Subcutaneous abdominal adipose tissue (tissue), 5 donors: Measurements from ENCODE around the gene KIF3C.
A peak's percentile ranks its signal among the peaks of the same experiment; 100 is the strongest.

Source experiments
- H3K27ac ChIP-seq: one replicate; pipeline ENCODE4 v1.7.0; 2013; ENCODE audit warnings: low read depth, mild to moderate bottlenecking, inconsistent platforms, low read length, moderate library complexity
- H3K27me3 ChIP-seq, 5 donors: one replicate each; pipeline ENCODE4 v1.7.0; 2013; ENCODE audit warnings: low read length in 5 of 5, inconsistent platforms in 1 of 5; ENCODE audit not compliant: control insufficient read depth in 5 of 5, insufficient read depth in 4 of 5
- H3K36me3 ChIP-seq, 5 donors: one replicate each; pipeline ENCODE4 v1.7.0; 2013; ENCODE audit warnings: low read length in 5 of 5; ENCODE audit not compliant: control insufficient read depth in 5 of 5, insufficient read depth in 5 of 5
- H3K4me1 ChIP-seq, 5 donors: one replicate each; pipeline ENCODE4 v1.7.0; 2013; ENCODE audit warnings: low read length in 5 of 5, mild to moderate bottlenecking in 3 of 5, moderate library complexity in 1 of 5; ENCODE audit not compliant: control insufficient read depth in 5 of 5, insufficient read depth in 5 of 5
- H3K4me3 ChIP-seq, 5 donors: one replicate each; pipeline ENCODE4 v1.7.0; 2013; ENCODE audit warnings: low read length in 5 of 5, low read depth in 1 of 5
- H3K9ac ChIP-seq, 5 donors: one replicate each; pipeline ENCODE4 v1.7.0; 2013; ENCODE audit warnings: low read length in 5 of 5, mild to moderate bottlenecking in 4 of 5, moderate library complexity in 3 of 5
- H3K9me3 ChIP-seq, 5 donors: one replicate each; pipeline ENCODE4 v1.7.0; 2013; ENCODE audit warnings: low read length in 5 of 5; ENCODE audit not compliant: control insufficient read depth in 5 of 5
- donor health status: healthy.
- donor health status: healthy.
- donor health status: healthy.
- donor health status: healthy.
- donor health status: healthy.

KIF3C gene

GRCh38 chr2:26013668-26014067 is 31.4 kb upstream of the KIF3C start:
- H3K36me3 ChIP-seq = no peaks in the 10 kb centered on the region
- peaks cover 0 to 5% (median 0%) of the 10 kb centered on the region in 5 donors for H3K27me3 ChIP-seq
- H3K9ac ChIP-seq = no peak overlapping the region
- no peak overlapping the region for H3K27ac ChIP-seq
- peaks cover 9 to 46% (median 34%) of the 10 kb centered on the region in 5 donors for H3K4me1 ChIP-seq
- peaks cover 0 to 3% (median 0%) of the 10 kb centered on the region in 5 donors for H3K9me3 ChIP-seq
- no peak overlapping the region for H3K4me3 ChIP-seq

GRCh38 chr2:26011990-26012856 is 29.9 kb upstream of the KIF3C start:
- H3K9me3 ChIP-seq = peaks cover 0 to 3% (median 0%) of the 10 kb centered on the region in 5 donors
- no peak overlapping the region for H3K4me3 ChIP-seq
- no peaks in the 10 kb centered on the region for H3K36me3 ChIP-seq
- H3K27ac ChIP-seq = no peak overlapping the region
- H3K9ac ChIP-seq = peak overlapping the region in 1 of 5 donors; percentile 96
- H3K27me3 ChIP-seq = peaks cover 0 to 5% (median 0%) of the 10 kb centered on the region in 5 donors
- peaks cover 7 to 41% (median 26%) of the 10 kb centered on the region in 5 donors for H3K4me1 ChIP-seq

GRCh38 chr2:26011609-26011989 is 29.3 kb upstream of the KIF3C start:
- no peak overlapping the region for H3K9ac ChIP-seq
- peaks cover 7 to 40% (median 26%) of the 10 kb centered on the region in 5 donors for H3K4me1 ChIP-seq
- no peak overlapping the region for H3K4me3 ChIP-seq
- no peaks in the 10 kb centered on the region for H3K36me3 ChIP-seq
- peaks cover 0 to 5% (median 0%) of the 10 kb centered on the region in 5 donors for H3K27me3 ChIP-seq
- no peak overlapping the region for H3K27ac ChIP-seq
- H3K9me3 ChIP-seq = peaks cover 0 to 3% (median 0%) of the 10 kb centered on the region in 5 donors

GRCh38 chr2:26010943-26011342 is 28.6 kb upstream of the KIF3C start:
- Histone ChIP-seq H3K9ac (no peak overlapping the region), H3K27ac (no peak overlapping the region), H3K27me3 (peaks cover 0 to 5% (median 0%) of the 10 kb centered on the region in 5 donors), H3K36me3 (no peaks in the 10 kb centered on the region), H3K4me3 (no peak overlapping the region), H3K9me3 (peaks cover 0 to 3% (median 0%) of the 10 kb centered on the region in 5 donors), H3K4me1 (peaks cover 5 to 33% (median 21%) of the 10 kb centered on the region in 5 donors)

- Histone ChIP-seq H3K4me1 (peaks cover 5 to 32% (median 19%) of the 10 kb centered on the region in 5 donors), H3K27me3 (peaks cover 0 to 5% (median 0%) of the 10 kb centered on the region in 5 donors), H3K27ac (no peak overlapping the region), H3K36me3 (no peaks in the 10 kb centered on the region), H3K4me3 (no peak overlapping the region), H3K9ac (no peak overlapping the region), H3K9me3 (peaks cover 0 to 3% (median 0%) of the 10 kb centered on the region in 5 donors)
These were observed 27.3 kb upstream of the KIF3C start for GRCh38 chr2:26009567-26009963.

GRCh38 chr2:26008851-26009566 is 26.7 kb upstream of the KIF3C start:
- H3K27ac ChIP-seq = no peak overlapping the region
- peaks cover 0 to 5% (median 0%) of the 10 kb centered on the region in 5 donors for H3K27me3 ChIP-seq
- H3K4me1 ChIP-seq = peaks cover 5 to 32% (median 19%) of the 10 kb centered on the region in 5 donors
- peaks cover 0 to 3% (median 0%) of the 10 kb centered on the region in 5 donors for H3K9me3 ChIP-seq
- H3K9ac ChIP-seq = no peak overlapping the region
- H3K36me3 ChIP-seq = no peaks in the 10 kb centered on the region
- no peak overlapping the region for H3K4me3 ChIP-seq

- Histone ChIP-seq H3K27me3 (peaks cover 0 to 5% (median 0%) of the 10 kb centered on the region in 5 donors), H3K9ac (no peak overlapping the region), H3K9me3 (peaks cover 0 to 3% (median 0%) of the 10 kb centered on the region in 5 donors), H3K4me3 (no peak overlapping the region), H3K4me1 (peaks cover 5 to 32% (median 19%) of the 10 kb centered on the region in 5 donors), H3K27ac (no peak overlapping the region), H3K36me3 (no peaks in the 10 kb centered on the region)
These were observed 25.8 kb upstream of the KIF3C start for GRCh38 chr2:26008095-26008494.

GRCh38 chr2:26002632-26003310 is 20.5 kb upstream of the KIF3C start:
- Histone ChIP-seq H3K27ac (peak overlapping the region; percentile 46), H3K9ac (no peak overlapping the region), H3K4me1 (peaks cover 4 to 36% (median 33%) of the 10 kb centered on the region in 5 donors)

GRCh38 chr2:26001743-26002351 is 19.6 kb upstream of the KIF3C start:
- H3K9ac ChIP-seq = peak overlapping the region in 1 of 5 donors; percentile 47
- H3K36me3 ChIP-seq = no peaks in the 10 kb centered on the region
- H3K27me3 ChIP-seq = no peaks in the 10 kb centered on the region
- peak overlapping the region in 2 of 5 donors; percentile 4 to 29 for H3K4me3 ChIP-seq
- H3K9me3 ChIP-seq = no peaks in the 10 kb centered on the region
- peaks cover 4 to 36% (median 33%) of the 10 kb centered on the region in 5 donors for H3K4me1 ChIP-seq
- peak overlapping the region; percentile 46 for H3K27ac ChIP-seq

More at GRCh38 chr2:26002632-26003310, 20.5 kb upstream of the KIF3C start:
- no peaks in the 10 kb centered on the region for H3K9me3 ChIP-seq
- no peaks in the 10 kb centered on the region for H3K27me3 ChIP-seq
- no peak overlapping the region for H3K4me3 ChIP-seq
- H3K36me3 ChIP-seq = no peaks in the 10 kb centered on the region
